ENCODE measurements around the gene CDH13. TPM values are rescaled to one million over a fixed set of nuclear protein-coding genes. Genes with fewer than 3 reads are reported as not detected.

CDH13 gene
- total RNA-seq, 2 experiments from 2014 or later = not detected

DNA sequence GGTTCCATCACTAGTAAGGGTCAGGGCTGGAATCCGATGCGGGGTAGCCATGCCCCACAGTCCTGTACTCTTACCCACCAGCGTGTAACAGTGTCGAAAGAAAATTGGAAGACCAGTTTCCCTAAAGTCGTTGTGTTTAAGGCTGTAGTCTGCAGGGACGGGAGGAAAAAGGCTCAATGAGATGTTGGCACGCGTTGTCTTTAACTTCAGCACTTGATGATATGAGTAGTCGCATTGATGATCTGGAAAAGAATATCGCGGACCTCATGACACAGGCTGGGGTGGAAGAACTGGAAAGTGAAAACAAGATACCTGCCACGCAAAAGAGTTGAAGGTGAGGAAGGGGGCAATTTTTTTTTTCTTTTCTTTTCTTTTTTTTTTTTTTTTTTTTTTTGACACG lies 1182.3 kb downstream of the CDH13 start:
- Histone ChIP-seq H3K9me3 (ENCODE audit: low read length) (no peaks in the 10 kb centered on the region), H3K27ac (ENCODE audit: low read depth, low read length, poor library complexity, severe bottlenecking) (no peak overlapping the region), H3K79me2 (ENCODE audit: insufficient read depth, low read depth, low read length) (peaks cover 22% of the 10 kb centered on the region), H3K9me2 (ENCODE audit: insufficient read depth, low read length) (no peaks in the 10 kb centered on the region), H4K20me1 (ENCODE audit: insufficient read depth, low read length) (peaks cover 7% of the 10 kb centered on the region; the same call in 1 of the 2 replicates), H3K4me3 (ENCODE audit: low read depth, low read length, poor library complexity, severe bottlenecking) (peak overlapping the region; percentile 95), H3K4me1 (ENCODE audit: insufficient read depth, low read length, poor library complexity, severe bottlenecking) (peaks cover 22% of the 10 kb centered on the region), H3K36me3 (ENCODE audit: insufficient read depth, low read length) (peaks cover 42% of the 10 kb centered on the region), H3K4me2 (ENCODE audit: low read length) (peak overlapping the region; percentile 94), H2AFZ (ENCODE audit: low read length) (no peak overlapping the region)
- TF ChIP-seq EZH2phosphoT487 (IDR thresholded peaks at IDR 0.05; ENCODE audit: borderline replicate concordance, low read depth, low read length) (no peak), CTCF (conservative IDR thresholded peaks at IDR 0.05; ENCODE audit: low read length) (no peak)
- intact Hi-C loops (cut with micrococcal nuclease; ENCODE audit: unreplicated experiment) = loop anchor here (5.0 to 10.0 kb wide), 2 partner anchors 88 to 206 kb away; partner anchors contain the start of gene MLYCD
- no peak for DNase-seq (ENCODE audit: low spot score)
- ChIA-PET POLR2A (interaction anchor here (0.7 to 1.2 kb wide), 4 partner anchors 11 to 278 kb away, joined by 3 to 7 read pairs (median 3); no protein-coding TSS in a partner anchor), CTCF (ENCODE audit: unreplicated experiment) (no interaction called here)
- BruUV-seq (replicated peaks) = TSS peak; percentile 71

DNA sequence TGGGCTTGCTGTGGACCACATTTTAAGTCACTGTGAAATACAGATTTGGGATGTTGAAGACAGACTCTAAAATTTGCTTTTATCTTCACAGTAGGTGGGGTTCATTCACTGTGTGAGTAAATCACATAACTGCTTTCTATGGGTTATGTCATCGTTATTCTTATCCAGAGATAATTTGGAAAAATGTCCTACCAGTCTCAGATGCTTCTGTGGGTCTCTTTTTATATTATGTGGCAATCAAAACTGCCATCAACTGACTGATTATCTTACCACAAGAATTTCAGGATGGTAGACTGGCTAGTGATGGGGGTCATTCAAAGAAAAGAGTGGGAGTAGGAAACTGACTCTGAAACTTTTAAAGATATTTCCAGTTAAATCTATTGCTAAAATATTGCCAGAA lies 1184.1 kb downstream of the CDH13 start:
- no TSS peak for BruUV-seq (replicated peaks)
- Histone ChIP-seq H3K4me2 (ENCODE audit: low read length) (no peak overlapping the region), H2AFZ (ENCODE audit: low read length) (no peak overlapping the region), H3K9me3 (ENCODE audit: low read length) (no peaks in the 10 kb centered on the region), H3K79me2 (ENCODE audit: insufficient read depth, low read depth, low read length) (peaks cover 22% of the 10 kb centered on the region), H3K4me3 (ENCODE audit: low read depth, low read length, poor library complexity, severe bottlenecking) (no peak overlapping the region), H3K4me1 (ENCODE audit: insufficient read depth, low read length, poor library complexity, severe bottlenecking) (peaks cover 18% of the 10 kb centered on the region), H3K9me2 (ENCODE audit: insufficient read depth, low read length) (no peaks in the 10 kb centered on the region), H3K36me3 (ENCODE audit: insufficient read depth, low read length) (peaks cover 42% of the 10 kb centered on the region), H4K20me1 (ENCODE audit: insufficient read depth, low read length) (peaks cover 7% of the 10 kb centered on the region; the same call in 1 of the 2 replicates), H3K27ac (ENCODE audit: low read depth, low read length, poor library complexity, severe bottlenecking) (no peak overlapping the region)
- intact Hi-C loops (cut with micrococcal nuclease; ENCODE audit: unreplicated experiment) = no loop called here
- CTCF ChIA-PET (ENCODE audit: unreplicated experiment) = no interaction called here
- POLR2A ChIA-PET = interaction anchor here (0.6 kb wide), 1 partner anchor 256 kb away, joined by 4 read pairs; no protein-coding TSS in a partner anchor
- no peak for TF ChIP-seq EZH2phosphoT487 (IDR thresholded peaks at IDR 0.05; ENCODE audit: borderline replicate concordance, low read depth, low read length)
- no peak for TF ChIP-seq CTCF (conservative IDR thresholded peaks at IDR 0.05; ENCODE audit: low read length)
- DNase-seq (ENCODE audit: low spot score) = no peak

DNA sequence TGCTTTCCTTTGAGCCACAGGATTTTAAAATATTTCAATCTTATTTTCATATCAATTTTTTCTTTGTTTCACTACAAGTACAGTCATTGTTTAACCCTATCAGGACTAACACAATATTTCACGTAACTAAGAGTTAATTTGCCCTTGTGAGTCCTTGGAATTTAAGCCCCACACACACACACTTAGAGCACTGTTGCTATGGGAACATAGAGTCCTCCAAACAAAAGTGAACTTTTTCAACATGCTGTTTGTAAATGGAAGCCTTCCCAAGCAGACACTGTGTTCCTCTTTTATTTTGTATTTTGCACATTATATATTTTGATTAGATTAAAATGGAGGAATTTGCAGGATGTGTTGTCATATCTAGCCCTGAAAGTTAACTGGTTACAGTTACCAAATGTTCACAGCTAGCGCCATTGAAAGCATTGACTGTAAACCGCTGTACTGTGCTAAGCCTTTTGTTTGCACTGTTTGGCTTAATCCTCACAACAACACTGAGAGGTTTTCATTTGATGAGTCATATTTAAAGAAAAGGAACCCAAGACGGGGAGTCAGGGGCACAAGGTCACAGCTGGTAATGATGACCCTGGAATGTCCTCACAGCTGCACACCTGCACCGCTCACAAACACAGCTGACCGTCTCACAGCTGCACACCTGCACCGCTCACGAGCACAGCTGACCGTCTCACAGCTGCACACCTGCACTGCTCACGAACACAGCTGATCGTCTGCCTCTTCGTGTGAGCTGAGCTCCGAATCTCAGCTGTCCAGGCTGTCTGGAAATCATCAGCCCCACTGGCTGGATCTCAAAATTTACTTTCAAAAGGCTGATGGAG lies 1187.3 kb downstream of the CDH13 start:
- peaks cover 42% of the 10 kb centered on the region for H3K36me3 ChIP-seq (ENCODE audit: insufficient read depth, low read length)
- TF ChIP-seq CTCF (conservative IDR thresholded peaks at IDR 0.05; ENCODE audit: low read length) (no peak), EZH2phosphoT487 (IDR thresholded peaks at IDR 0.05; ENCODE audit: borderline replicate concordance, low read depth, low read length) (no peak)
- no peak overlapping the region for H2AFZ ChIP-seq (ENCODE audit: low read length)
- peak; percentile 14 for DNase-seq (ENCODE audit: low spot score)
- ChIA-PET POLR2A (interaction anchor here (0.5 kb wide), 1 partner anchor 8 kb away, joined by 3 read pairs; no protein-coding TSS in a partner anchor), CTCF (ENCODE audit: unreplicated experiment) (no interaction called here)
- H3K9me3 ChIP-seq (ENCODE audit: low read length) = no peaks in the 10 kb centered on the region
- H3K79me2 ChIP-seq (ENCODE audit: insufficient read depth, low read depth, low read length) = peaks cover 11% of the 10 kb centered on the region
- no TSS peak for BruUV-seq (replicated peaks)
- H3K4me3 ChIP-seq (ENCODE audit: low read depth, low read length, poor library complexity, severe bottlenecking) = no peak overlapping the region
- H3K27ac ChIP-seq (ENCODE audit: low read depth, low read length, poor library complexity, severe bottlenecking) = no peak overlapping the region
- H3K4me1 ChIP-seq (ENCODE audit: insufficient read depth, low read length, poor library complexity, severe bottlenecking) = peaks cover 2% of the 10 kb centered on the region
- no peaks in the 10 kb centered on the region for H3K9me2 ChIP-seq (ENCODE audit: insufficient read depth, low read length)
- intact Hi-C loops (cut with micrococcal nuclease; ENCODE audit: unreplicated experiment) = no loop called here
- H4K20me1 ChIP-seq (ENCODE audit: insufficient read depth, low read length) = peaks cover 1% of the 10 kb centered on the region; the same call in 1 of the 2 replicates
- H3K4me2 ChIP-seq (ENCODE audit: low read length) = no peak overlapping the region

All from OCI-LY7 (cell line).